NB4 (cell line): ENCODE data around the gene SMTN.

Experiments used
- CTCF ChIP-seq: IDR thresholded peaks from one replicate; pipeline ENCODE4 v1.5.1; 2012; ENCODE audit warnings: low read depth, low read length
- MAX ChIP-seq: IDR thresholded peaks from 2 replicates; pipeline ENCODE4 v1.6.1; 2011; ENCODE audit warnings: low read depth, low read length
- POLR2A ChIP-seq: IDR thresholded peaks from 2 replicates; pipeline ENCODE4 v1.6.1; 2011; ENCODE audit warnings: mild to moderate bottlenecking; ENCODE audit not compliant: insufficient read length; ENCODE audit errors: extremely low read depth

- no peak for TF ChIP-seq CTCF
- TF ChIP-seq POLR2A: no peak
- TF ChIP-seq MAX: no peak
These were observed 41.0 kb downstream of the SMTN start for GRCh38 chr22:31122196-31122531.
